GM18909 (cell line): ENCODE data around the gene FARS2.

Experiments used
- ATAC-seq: cut with Tn5 transposase; IDR thresholded peaks from one replicate; pipeline ENCODE4 v1.9.1; 2021; ENCODE audit warnings: mild to moderate bottlenecking; ENCODE audit not compliant: unreplicated experiment, poor library complexity

FARS2 gene

GRCh38 chr6:5457983-5458683, 196.8 kb downstream of the FARS2 start:
- no peak for ATAC-seq

GRCh38 chr6:5459346-5459745, 198.0 kb downstream of the FARS2 start:
- no peak for ATAC-seq

- no peak for ATAC-seq
These were observed 200.1 kb downstream of the FARS2 start for GRCh38 chr6:5461365-5461764.

GRCh38 chr6:5462856-5463255, 201.5 kb downstream of the FARS2 start:
- no peak for ATAC-seq

- ATAC-seq = no peak
These were observed 202.4 kb downstream of the FARS2 start for GRCh38 chr6:5463690-5464089.

- no peak for ATAC-seq
These were observed 203.0 kb downstream of the FARS2 start for GRCh38 chr6:5464099-5464885.

- ATAC-seq = no peak
These were observed 205.2 kb downstream of the FARS2 start for GRCh38 chr6:5466281-5467136.

- ATAC-seq = no peak
These were observed 207.3 kb downstream of the FARS2 start for GRCh38 chr6:5468586-5468985.

- no peak for ATAC-seq
These were observed 208.0 kb downstream of the FARS2 start for GRCh38 chr6:5469101-5469846.

- ATAC-seq = peak; percentile 74
These were observed 209.7 kb downstream of the FARS2 start for GRCh38 chr6:5471044-5471443.

GRCh38 chr6:5471637-5472398, 210.5 kb downstream of the FARS2 start:
- no peak for ATAC-seq

GRCh38 chr6:5472571-5472970, 211.3 kb downstream of the FARS2 start:
- ATAC-seq = no peak

GRCh38 chr6:5475779-5476178, 214.5 kb downstream of the FARS2 start:
- no peak for ATAC-seq

- ATAC-seq = no peak
These were observed 217.1 kb downstream of the FARS2 start for GRCh38 chr6:5478380-5478779.

- no peak for ATAC-seq
These were observed 219.7 kb downstream of the FARS2 start for GRCh38 chr6:5481033-5481432.

GRCh38 chr6:5481750-5482149, 220.4 kb downstream of the FARS2 start:
- ATAC-seq = no peak

- no peak for ATAC-seq
These were observed 221.3 kb downstream of the FARS2 start for GRCh38 chr6:5482619-5483018.

GRCh38 chr6:5484692-5485091, 223.4 kb downstream of the FARS2 start:
- no peak for ATAC-seq

GRCh38 chr6:5486214-5486613, 224.9 kb downstream of the FARS2 start:
- peak; percentile 96 for ATAC-seq
